Gastrocnemius medialis (tissue), 4 donors: ENCODE data around the gene THOC6. TPM values are rescaled to one million over a fixed set of nuclear protein-coding genes. Genes with fewer than 3 reads are reported as not detected.

Source experiments
- ATAC-seq, 2 donors: fragments of 150-250 bp; one replicate each; pipeline ENCODE4 v1.9.1; 2016
- DNase-seq, 2 donors: peaks; one replicate each; pipeline ENCODE4 v3.0.0-alpha.2; 2019
- H3K27ac ChIP-seq, 4 donors: fragments of 200-600 bp; sonication (generic); 1 replicate in 1 of 4; 2 replicates in 3 of 4; pipeline ENCODE4 v1.5.1; 2016 to 2018; ENCODE audit warnings: mild to moderate bottlenecking in 2 of 4, moderate library complexity in 1 of 4
- H3K27me3 ChIP-seq, 3 donors: fragments of 200-600 bp; sonication (generic) in 2 of 3; 1 replicate in 1 of 3; 2 replicates in 2 of 3; pipeline versions ENCODE4 v1.5.1 to v1.6.0; 2016 to 2019; ENCODE audit warnings: mild to moderate bottlenecking in 1 of 3, moderate library complexity in 1 of 3
- H3K36me3 ChIP-seq, 2 donors: fragments of 200-600 bp; sonication (generic) in 1 of 2; one replicate each; pipeline ENCODE4 v1.5.1; 2017 to 2018
- H3K4me1 ChIP-seq, 2 donors: fragments of 200-600 bp; sonication (generic) in 1 of 2; one replicate each; pipeline ENCODE4 v1.5.1; 2016 to 2017; ENCODE audit warnings: mild to moderate bottlenecking in 2 of 2
- H3K4me3 ChIP-seq, 4 donors: fragments of 200-600 bp; sonication (generic) in 3 of 4; 1 replicate in 1 of 4; 2 replicates in 3 of 4; pipeline ENCODE4 v1.5.1; 2016 to 2019; ENCODE audit warnings: mild to moderate bottlenecking in 2 of 4
- H3K9me3 ChIP-seq, 3 donors: fragments of 200-600 bp; sonication (generic) in 2 of 3; 1 replicate in 1 of 3; 2 replicates in 2 of 3; pipeline ENCODE4 v1.5.1; 2016 to 2019
- POLR2A ChIP-seq, 2 donors: fragments of 450-650 bp; IDR thresholded peaks; one replicate each; pipeline ENCODE4 v1.6.1; 2017; ENCODE audit warnings: antibody characterized with exemption in 2 of 2, mild to moderate bottlenecking in 2 of 2, moderate library complexity in 2 of 2
- in situ Hi-C, 4 donors: fragments of 200-750 bp; cut with MboI; loops; one replicate each; pipeline versions ENCODE4 v1.15.0 to v1.8.0; 2017; ENCODE audit warnings: low sequenced_read_pairs in 4 of 4
- intact Hi-C: fragments of 100-400 bp; cut with DNase I; formaldehyde crosslinking; loops from one replicate; pipeline ENCODE4 v1.15.1; 2023; ENCODE audit warnings: low total_unique reads
- total RNA-seq, 4 donors: library from RNA; depleted of rRNA; stranded (reverse); fragments of >200 nt; gene quantifications; one replicate each; pipeline versions ENCODE4 v1.1.0 to v1.2.3, GENCODE V29; 2016
- TF ChIP-seq, protein P1 (sequence below), 5 experiments: fragments of 450-650 bp in 3 of 5; fragments of 200-600 bp in 2 of 5; sonication (generic) in 2 of 5; IDR thresholded peaks in 4 of 5; conservative IDR thresholded peaks in 1 of 5; 1 replicate in 4 of 5; 2 replicates in 1 of 5; pipeline ENCODE4 v1.5.1; 2016 to 2019; ENCODE audit warnings: antibody characterized with exemption in 5 of 5, mild to moderate bottlenecking in 3 of 5, moderate library complexity in 3 of 5

Gene THOC6
- total RNA-seq, 4 donors from 2014 or later, result 15.0 to 31.1 (median 21.5) TPM

DNA sequence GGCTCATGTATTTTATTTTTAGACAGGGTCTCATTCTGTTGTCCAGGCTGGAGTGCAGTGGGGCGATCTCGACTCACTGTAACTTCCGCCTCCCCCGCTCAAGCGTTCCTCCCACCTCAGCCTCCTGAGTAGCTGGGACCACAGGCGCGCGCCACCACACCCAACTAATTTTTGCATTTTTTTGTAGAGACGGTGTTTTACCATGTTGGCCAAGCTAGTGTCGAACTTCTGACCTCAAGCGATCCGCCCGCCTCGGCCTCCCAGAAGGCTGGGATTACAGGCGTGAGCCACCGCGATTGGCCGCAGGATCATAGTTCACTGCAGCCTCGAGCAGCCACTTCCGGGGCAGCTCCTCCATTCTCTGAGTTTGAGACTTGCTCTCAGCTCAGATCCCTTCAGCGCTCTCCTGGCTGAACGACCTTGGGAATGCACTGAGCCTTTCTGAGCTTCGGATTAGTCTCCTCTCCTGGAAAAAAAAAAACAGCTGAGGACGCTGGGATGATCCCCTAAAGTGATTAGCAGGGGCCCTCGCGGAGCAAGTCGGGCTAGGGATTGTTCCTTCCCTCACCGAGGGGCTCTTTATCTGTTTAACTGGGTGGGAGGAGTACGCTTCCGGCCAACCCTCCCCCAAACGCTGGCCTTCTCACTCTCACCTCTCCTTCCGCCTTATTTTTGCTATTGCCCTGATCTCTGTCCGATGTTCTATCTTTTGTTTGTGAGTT lies 42.5 kb upstream of the THOC6 start:
- Histone ChIP-seq H3K27ac (peak overlapping the region in 1 of 4 donors; percentile 89), H3K9me3 (no peaks in the 10 kb centered on the region), H3K4me1 (peaks cover 24 to 25% of the 10 kb centered on the region in 2 donors), H3K27me3 (peaks cover 0 to 6% (median 3%) of the 10 kb centered on the region in 3 donors), H3K36me3 (no peaks in the 10 kb centered on the region), H3K4me3 (peak overlapping the region; percentile 70 to 87 (median 82))
- intact Hi-C loops (no loop called here), in situ Hi-C loops (no loop called here)
- DNase-seq (no peak), ATAC-seq (no peak)
- TF ChIP-seq, protein P1, sequence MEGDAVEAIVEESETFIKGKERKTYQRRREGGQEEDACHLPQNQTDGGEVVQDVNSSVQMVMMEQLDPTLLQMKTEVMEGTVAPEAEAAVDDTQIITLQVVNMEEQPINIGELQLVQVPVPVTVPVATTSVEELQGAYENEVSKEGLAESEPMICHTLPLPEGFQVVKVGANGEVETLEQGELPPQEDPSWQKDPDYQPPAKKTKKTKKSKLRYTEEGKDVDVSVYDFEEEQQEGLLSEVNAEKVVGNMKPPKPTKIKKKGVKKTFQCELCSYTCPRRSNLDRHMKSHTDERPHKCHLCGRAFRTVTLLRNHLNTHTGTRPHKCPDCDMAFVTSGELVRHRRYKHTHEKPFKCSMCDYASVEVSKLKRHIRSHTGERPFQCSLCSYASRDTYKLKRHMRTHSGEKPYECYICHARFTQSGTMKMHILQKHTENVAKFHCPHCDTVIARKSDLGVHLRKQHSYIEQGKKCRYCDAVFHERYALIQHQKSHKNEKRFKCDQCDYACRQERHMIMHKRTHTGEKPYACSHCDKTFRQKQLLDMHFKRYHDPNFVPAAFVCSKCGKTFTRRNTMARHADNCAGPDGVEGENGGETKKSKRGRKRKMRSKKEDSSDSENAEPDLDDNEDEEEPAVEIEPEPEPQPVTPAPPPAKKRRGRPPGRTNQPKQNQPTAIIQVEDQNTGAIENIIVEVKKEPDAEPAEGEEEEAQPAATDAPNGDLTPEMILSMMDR (IDR thresholded peaks at IDR 0.05 in 4 of 5, conservative IDR thresholded peaks at IDR 0.05 in 1 of 5), result no peak
- no peak for TF ChIP-seq POLR2A (IDR thresholded peaks at IDR 0.05)

DNA sequence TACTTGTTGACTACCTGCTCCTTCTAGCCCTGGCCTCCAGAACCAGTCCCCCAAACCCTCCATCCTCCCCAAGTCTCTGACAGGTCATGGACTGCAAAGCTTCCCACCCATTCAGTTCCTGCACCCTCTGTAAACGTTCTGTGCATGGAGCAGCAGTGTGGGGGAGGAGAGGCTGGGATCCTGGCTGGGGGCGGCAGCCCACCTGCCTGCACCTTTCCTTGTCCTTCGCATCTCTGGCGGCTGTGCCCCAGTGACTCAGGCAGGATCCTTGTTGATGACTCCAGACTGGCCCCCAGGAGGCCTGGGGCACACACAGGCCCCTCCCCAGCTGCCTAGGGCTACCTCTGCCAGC lies 42.0 kb upstream of the THOC6 start:
- intact Hi-C loops, result no loop called here

DNA sequence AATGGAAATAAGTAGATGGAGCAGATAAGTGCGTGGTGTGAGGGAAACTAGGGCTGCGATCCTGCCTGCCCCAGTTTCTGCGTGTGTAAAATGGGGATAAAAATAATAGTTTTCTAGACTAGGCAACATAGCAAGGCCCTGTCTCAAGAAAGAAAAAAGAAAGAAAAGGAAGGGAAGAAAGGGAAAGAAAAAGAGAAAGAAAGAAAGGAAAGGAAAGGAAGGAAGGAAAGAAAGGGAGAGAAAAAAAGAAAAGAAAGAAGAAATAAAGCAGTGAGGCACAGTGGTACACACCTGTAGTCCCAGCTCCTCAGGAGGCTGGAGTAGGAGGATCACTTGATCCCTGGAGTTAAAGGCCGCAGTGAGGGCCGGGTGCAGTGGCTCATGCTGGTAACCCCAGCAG lies 41.4 kb upstream of the THOC6 start:
- H3K4me1 ChIP-seq, result peaks cover 25 to 28% of the 10 kb centered on the region in 2 donors
- no peak overlapping the region for H3K4me3 ChIP-seq
- in situ Hi-C loops, result no loop called here
- ATAC-seq, result no peak
- H3K9me3 ChIP-seq, result no peaks in the 10 kb centered on the region
- TF ChIP-seq, protein P1 (IDR thresholded peaks at IDR 0.05 in 4 of 5, conservative IDR thresholded peaks at IDR 0.05 in 1 of 5), result no peak
- TF ChIP-seq POLR2A (IDR thresholded peaks at IDR 0.05), result no peak
- no peak overlapping the region for H3K27ac ChIP-seq
- H3K36me3 ChIP-seq, result no peaks in the 10 kb centered on the region
- DNase-seq, result no peak
- H3K27me3 ChIP-seq, result peaks cover 0 to 6% (median 3%) of the 10 kb centered on the region in 3 donors
- intact Hi-C loops, result no loop called here

More for the DNA sequence above, 42.0 kb upstream of the THOC6 start:
- in situ Hi-C loops, result no loop called here
- no peak overlapping the region for H3K27ac ChIP-seq
- H3K4me3 ChIP-seq, result no peak overlapping the region
- H3K27me3 ChIP-seq, result peaks cover 0 to 6% (median 3%) of the 10 kb centered on the region in 3 donors
- H3K4me1 ChIP-seq, result peaks cover 25 to 28% of the 10 kb centered on the region in 2 donors
- H3K9me3 ChIP-seq, result no peaks in the 10 kb centered on the region
- TF ChIP-seq, protein P1 (IDR thresholded peaks at IDR 0.05 in 4 of 5, conservative IDR thresholded peaks at IDR 0.05 in 1 of 5), result no peak
- no peak for TF ChIP-seq POLR2A (IDR thresholded peaks at IDR 0.05)
- DNase-seq (no peak), ATAC-seq (no peak)
- no peaks in the 10 kb centered on the region for H3K36me3 ChIP-seq

DNA sequence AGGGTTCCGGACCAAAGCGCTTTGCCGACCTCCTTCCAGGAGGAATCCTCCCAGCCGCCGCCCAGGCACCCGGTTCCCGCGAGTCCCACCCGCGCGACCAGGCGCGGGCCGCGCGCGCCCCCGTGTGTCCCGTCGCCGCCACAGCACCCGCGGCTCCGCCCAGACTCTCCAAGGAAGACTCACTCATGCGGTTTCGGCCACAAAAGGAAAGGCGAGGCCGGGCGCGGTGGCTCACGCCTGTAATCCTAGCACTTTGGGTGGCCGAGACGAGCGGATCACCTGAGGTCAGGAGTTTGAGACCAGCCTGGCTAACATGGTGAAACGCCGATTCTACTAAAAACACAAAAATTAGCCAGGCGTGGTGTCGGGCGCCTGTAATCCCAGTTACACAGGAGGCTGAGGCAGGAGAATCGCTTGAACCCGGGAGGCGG lies 40.1 kb upstream of the THOC6 start:
- no peak overlapping the region for H3K27ac ChIP-seq
- ATAC-seq (peak; percentile 67 to 70), DNase-seq (peak; percentile 53 to 77)
- no peaks in the 10 kb centered on the region for H3K36me3 ChIP-seq
- peaks cover 0 to 6% (median 3%) of the 10 kb centered on the region in 3 donors for H3K27me3 ChIP-seq
- in situ Hi-C loops (no loop called here), intact Hi-C loops (no loop called here)
- peaks cover 25 to 28% of the 10 kb centered on the region in 2 donors for H3K4me1 ChIP-seq
- H3K9me3 ChIP-seq, result no peaks in the 10 kb centered on the region
- peak overlapping the region in 3 of 4 donors; percentile 18 to 41 (median 34) for H3K4me3 ChIP-seq
- TF ChIP-seq, protein P1 (IDR thresholded peaks at IDR 0.05 in 4 of 5, conservative IDR thresholded peaks at IDR 0.05 in 1 of 5), result peak; percentile 79 to 99 (median 83)
- no peak for TF ChIP-seq POLR2A (IDR thresholded peaks at IDR 0.05)
